Memory B cell (primary cell): ENCODE results near the gene CCDC107.
"Not testable (repeated sequence)": the region's sequence is repeated elsewhere in the genome, so short reads cannot be mapped to it uniquely, and the experiment has no call there.

Source experiments
- ATAC-seq: fragments of 150-1000 bp; cut with Tn5 transposase; 2 replicates; pipeline ENCODE4 v1.10.0; 2021; ENCODE audit warnings: low read depth, mild to moderate bottlenecking, moderate library complexity
- DNase-seq, 2 donors: peaks; one replicate each; pipeline ENCODE4 v3.0.0; 2022; ENCODE audit warnings: low spot score in 2 of 2
- H3K27ac Mint-ChIP-seq: one replicate; pipeline ENCODE4 v1.8.0; 2022; ENCODE audit warnings: mild to moderate bottlenecking, moderate library complexity, mixed read lengths
- H3K27me3 Mint-ChIP-seq: one replicate; pipeline ENCODE4 v1.8.0; 2022; ENCODE audit warnings: mixed read lengths
- H3K36me3 Mint-ChIP-seq: one replicate; pipeline ENCODE4 v1.8.0; 2022; ENCODE audit warnings: mild to moderate bottlenecking, mixed read lengths
- H3K4me1 Mint-ChIP-seq: one replicate; pipeline ENCODE4 v1.8.0; 2022; ENCODE audit warnings: mixed read lengths
- H3K4me3 Mint-ChIP-seq: one replicate; pipeline ENCODE4 v1.8.0; 2022; ENCODE audit warnings: mild to moderate bottlenecking, moderate library complexity, mixed read lengths
- H3K9me3 Mint-ChIP-seq: one replicate; pipeline ENCODE4 v1.8.0; 2022; ENCODE audit warnings: mixed read lengths

The CCDC107 gene

DNA sequence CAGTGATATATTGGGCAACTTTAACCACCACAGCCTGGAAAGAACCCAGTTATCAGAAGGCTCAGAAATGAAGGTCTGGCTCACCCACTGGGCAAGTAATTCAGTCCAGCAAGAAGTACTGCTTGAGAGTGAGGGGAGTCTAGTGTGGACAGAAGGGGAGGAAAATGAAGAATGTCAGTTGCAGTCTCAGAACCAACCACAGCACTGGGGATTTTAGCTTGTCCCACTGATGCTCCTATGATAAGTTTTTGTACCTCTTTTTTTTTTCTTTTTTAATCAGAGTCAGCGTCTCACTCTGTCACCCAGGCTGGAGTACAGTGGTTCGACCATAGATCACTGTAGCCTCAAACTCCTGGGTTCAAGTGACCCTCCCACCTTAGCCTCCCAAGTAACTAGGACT lies 30.5 kb upstream of the CCDC107 start:
- Mint-ChIP-seq H3K4me1 (peaks cover 11% of the 10 kb centered on the region), H3K4me3 (no peak overlapping the region), H3K27ac (no peak overlapping the region), H3K27me3 (no peaks in the 10 kb centered on the region), H3K9me3 (no peaks in the 10 kb centered on the region), H3K36me3 (no peaks in the 10 kb centered on the region)
- DNase-seq (no peak), ATAC-seq (no peak)

DNA sequence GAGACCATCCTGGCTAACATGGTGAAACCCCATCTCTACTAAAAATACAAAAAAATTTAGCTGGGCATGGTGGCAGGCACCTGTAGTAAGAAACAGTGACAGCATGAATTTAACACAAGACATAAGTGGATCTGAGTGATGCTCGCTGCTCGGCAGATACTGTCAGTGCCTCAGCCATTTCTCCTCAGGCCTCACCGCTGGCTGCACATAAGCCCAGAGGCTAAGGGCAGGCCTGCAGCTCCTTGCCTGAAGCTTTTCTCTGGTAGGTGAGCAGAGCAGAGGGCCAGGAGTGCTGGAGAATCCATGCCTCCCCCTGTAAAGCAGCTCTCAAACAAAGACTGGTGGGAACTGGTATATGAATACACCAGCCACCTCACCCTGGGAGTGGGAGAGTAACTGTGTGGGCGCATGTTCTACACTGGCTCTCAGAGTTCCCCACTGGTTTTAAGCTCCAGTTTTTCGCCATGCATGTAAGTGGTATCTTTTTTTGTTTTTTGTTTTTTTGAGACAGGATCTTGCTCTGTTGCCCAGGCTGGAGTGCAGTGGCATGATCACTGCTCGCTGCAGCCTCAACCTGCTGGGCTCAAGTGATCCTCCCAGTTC lies 29.6 kb upstream of the CCDC107 start:
- Mint-ChIP-seq H3K9me3 (no peaks in the 10 kb centered on the region), H3K27me3 (no peaks in the 10 kb centered on the region)

GRCh38 chr9:35629597-35629996 lies 28.5 kb upstream of the CCDC107 start:
- H3K9me3 Mint-ChIP-seq, result no peaks in the 10 kb centered on the region
- DNase-seq (no peak), ATAC-seq (no peak)
- no peak overlapping the region for H3K27ac Mint-ChIP-seq
- no peaks in the 10 kb centered on the region for H3K27me3 Mint-ChIP-seq
- peaks cover 17% of the 10 kb centered on the region for H3K4me1 Mint-ChIP-seq
- no peak overlapping the region for H3K4me3 Mint-ChIP-seq
- H3K36me3 Mint-ChIP-seq, result no peaks in the 10 kb centered on the region

More for the DNA sequence above, 29.6 kb upstream of the CCDC107 start:
- DNase-seq (no peak), ATAC-seq (no peak)
- H3K4me1 Mint-ChIP-seq, result peaks cover 11% of the 10 kb centered on the region
- H3K36me3 Mint-ChIP-seq, result no peaks in the 10 kb centered on the region
- no peak overlapping the region for H3K27ac Mint-ChIP-seq
- no peak overlapping the region for H3K4me3 Mint-ChIP-seq

DNA sequence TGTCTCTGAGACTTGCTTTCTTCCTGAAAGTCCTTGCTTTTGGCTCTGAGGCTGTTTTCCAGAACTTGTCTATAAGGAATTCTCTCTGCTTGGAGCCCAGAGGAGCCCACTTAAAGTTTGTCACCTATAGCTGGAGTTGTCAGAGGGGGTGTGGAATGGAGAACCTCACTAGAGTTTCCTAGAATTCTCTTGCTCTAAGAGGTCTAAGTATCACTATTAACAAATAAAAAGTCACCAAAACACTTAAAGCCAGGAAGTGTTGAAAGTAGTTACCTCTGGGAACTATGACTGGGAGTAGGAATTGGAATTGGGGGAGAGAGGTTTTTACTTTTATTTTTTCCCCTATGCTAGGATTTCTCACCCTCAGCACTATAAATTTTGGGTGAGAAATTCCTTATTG lies 22.4 kb upstream of the CCDC107 start:
- no peak for ATAC-seq
- peak overlapping the region; percentile 89 for H3K27ac Mint-ChIP-seq
- peaks cover 5% of the 10 kb centered on the region for H3K36me3 Mint-ChIP-seq
- peak overlapping the region; percentile 75 for H3K4me3 Mint-ChIP-seq
- H3K9me3 Mint-ChIP-seq, result no peaks in the 10 kb centered on the region
- H3K27me3 Mint-ChIP-seq, result no peaks in the 10 kb centered on the region
- H3K4me1 Mint-ChIP-seq, result peaks cover 50% of the 10 kb centered on the region
- no peak for DNase-seq

GRCh38 chr9:35636135-35636876 lies 21.8 kb upstream of the CCDC107 start:
- Mint-ChIP-seq H3K4me3 (peak overlapping the region; percentile 75), H3K9me3 (no peaks in the 10 kb centered on the region), H3K4me1 (peaks cover 56% of the 10 kb centered on the region), H3K27me3 (no peaks in the 10 kb centered on the region), H3K36me3 (peaks cover 5% of the 10 kb centered on the region), H3K27ac (peak overlapping the region; percentile 89)
- ATAC-seq (peak; percentile 81), DNase-seq (no peak)

- Mint-ChIP-seq H3K4me1 (peaks cover 60% of the 10 kb centered on the region), H3K27ac (peak overlapping the region; percentile 89), H3K4me3 (peak overlapping the region; percentile 15)
- not testable (repeated sequence) for H3K36me3 Mint-ChIP-seq, H3K27me3 Mint-ChIP-seq, DNase-seq, ATAC-seq, H3K9me3 Mint-ChIP-seq
Observed at GRCh38 chr9:35636877-35637246, 21.2 kb upstream of the CCDC107 start.

- ATAC-seq, DNase-seq, H3K27me3 Mint-ChIP-seq, H3K36me3 Mint-ChIP-seq, H3K9me3 Mint-ChIP-seq: not testable (repeated sequence)
- Mint-ChIP-seq H3K4me1 (peaks cover 60% of the 10 kb centered on the region), H3K27ac (peak overlapping the region; percentile 89), H3K4me3 (peak overlapping the region; percentile 45)
Observed at GRCh38 chr9:35637427-35637955, 20.6 kb upstream of the CCDC107 start.

GRCh38 chr9:35638751-35639150 lies 19.3 kb upstream of the CCDC107 start:
- not testable (repeated sequence) for H3K36me3 Mint-ChIP-seq, H3K27me3 Mint-ChIP-seq, H3K27ac Mint-ChIP-seq, ATAC-seq, DNase-seq, H3K4me3 Mint-ChIP-seq, H3K9me3 Mint-ChIP-seq
- peaks cover 60% of the 10 kb centered on the region for H3K4me1 Mint-ChIP-seq

DNA sequence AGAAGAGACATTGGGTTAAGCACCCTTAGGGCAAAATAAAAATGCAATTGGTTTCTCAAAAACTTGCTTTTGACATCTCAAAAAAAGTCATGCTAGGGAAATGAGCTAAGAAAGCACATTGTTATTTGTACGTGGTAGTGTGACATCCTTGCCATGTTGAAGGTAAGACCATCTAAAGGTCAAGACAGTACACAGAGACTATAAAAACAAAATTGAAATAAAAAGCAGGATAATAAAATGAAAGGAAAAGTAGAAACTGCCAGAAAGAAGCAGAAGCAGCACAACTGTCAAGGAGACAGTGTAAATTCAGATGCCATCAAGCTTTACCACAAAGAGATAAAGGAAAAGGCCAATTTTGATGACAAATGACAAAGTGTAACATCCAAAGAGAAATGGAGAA lies 18.9 kb upstream of the CCDC107 start:
- not testable (repeated sequence) for H3K27ac Mint-ChIP-seq, ATAC-seq, H3K27me3 Mint-ChIP-seq, H3K9me3 Mint-ChIP-seq, DNase-seq, H3K36me3 Mint-ChIP-seq
- Mint-ChIP-seq H3K4me1 (peaks cover 58% of the 10 kb centered on the region), H3K4me3 (peak overlapping the region; percentile 14)

DNA sequence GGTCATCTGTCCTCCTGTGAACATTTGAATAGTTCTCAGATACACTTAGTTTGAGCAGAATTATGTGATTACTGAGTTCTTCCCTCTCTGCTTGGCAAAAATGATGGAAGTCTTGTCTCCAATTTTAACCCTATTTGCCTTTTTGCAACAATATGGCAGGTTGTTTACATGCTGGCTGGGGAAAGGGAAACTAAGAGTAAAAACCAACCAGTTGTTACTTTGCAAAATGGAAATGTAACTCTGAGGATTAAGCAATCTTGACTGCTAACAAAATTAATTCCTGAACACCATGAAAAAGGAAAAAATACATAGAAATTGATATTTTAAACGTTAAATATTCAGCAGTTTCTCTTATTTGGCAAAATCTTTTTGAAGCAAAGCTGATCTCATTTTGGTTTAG lies 18.5 kb upstream of the CCDC107 start:
- Mint-ChIP-seq H3K27ac (no peak overlapping the region), H3K4me3 (peak overlapping the region; percentile 14), H3K36me3 (peaks cover 8% of the 10 kb centered on the region), H3K9me3 (no peaks in the 10 kb centered on the region), H3K27me3 (no peaks in the 10 kb centered on the region), H3K4me1 (peaks cover 57% of the 10 kb centered on the region)
- ATAC-seq (no peak), DNase-seq (no peak)

GRCh38 chr9:35640431-35640830 lies 17.7 kb upstream of the CCDC107 start:
- not testable (repeated sequence) for H3K4me3 Mint-ChIP-seq, ATAC-seq, H3K27ac Mint-ChIP-seq, H3K36me3 Mint-ChIP-seq, DNase-seq, H3K27me3 Mint-ChIP-seq, H3K9me3 Mint-ChIP-seq
- H3K4me1 Mint-ChIP-seq, result peaks cover 55% of the 10 kb centered on the region

GRCh38 chr9:35641478-35641877 lies 16.6 kb upstream of the CCDC107 start:
- not testable (repeated sequence) for DNase-seq, H3K9me3 Mint-ChIP-seq, H3K36me3 Mint-ChIP-seq, ATAC-seq, H3K27me3 Mint-ChIP-seq
- Mint-ChIP-seq H3K27ac (peak overlapping the region; percentile 55), H3K4me3 (peak overlapping the region; percentile 24), H3K4me1 (peaks cover 49% of the 10 kb centered on the region)

DNA sequence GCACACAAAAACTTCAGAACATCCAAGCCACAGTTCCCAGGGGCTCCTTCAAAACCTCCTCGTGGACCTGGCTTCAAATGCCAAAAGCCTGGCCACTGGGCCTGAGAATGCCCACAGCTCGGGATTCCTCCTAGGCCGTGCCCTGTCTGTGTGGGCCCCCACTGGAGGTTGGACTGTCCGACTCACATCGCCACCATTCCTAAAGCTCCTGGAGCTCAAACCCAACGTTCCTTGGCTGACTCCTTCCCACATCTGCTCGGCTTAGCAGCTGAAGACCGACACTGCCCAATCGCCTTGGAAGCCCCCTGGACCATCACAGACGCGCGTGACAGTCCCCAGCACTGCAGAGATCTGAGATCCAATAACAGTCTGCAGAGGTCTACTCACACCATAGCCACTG lies 15.0 kb upstream of the CCDC107 start:
- H3K27me3 Mint-ChIP-seq, result no peaks in the 10 kb centered on the region
- peaks cover 8% of the 10 kb centered on the region for H3K36me3 Mint-ChIP-seq
- peaks cover 41% of the 10 kb centered on the region for H3K4me1 Mint-ChIP-seq
- H3K9me3 Mint-ChIP-seq, result no peaks in the 10 kb centered on the region
- no peak overlapping the region for H3K27ac Mint-ChIP-seq
- ATAC-seq (no peak), DNase-seq (no peak)
- H3K4me3 Mint-ChIP-seq, result no peak overlapping the region

- not testable (repeated sequence) for DNase-seq, H3K36me3 Mint-ChIP-seq
- peak overlapping the region; percentile 91 for H3K4me3 Mint-ChIP-seq
Observed at GRCh38 chr9:35645736-35646135, 12.4 kb upstream of the CCDC107 start.

More at GRCh38 chr9:35645736-35646135, 12.4 kb upstream of the CCDC107 start:
- H3K9me3 Mint-ChIP-seq, ATAC-seq, H3K27me3 Mint-ChIP-seq: not testable (repeated sequence)
- Mint-ChIP-seq H3K4me1 (peaks cover 42% of the 10 kb centered on the region), H3K27ac (peak overlapping the region; percentile 95)
